HK-2 (cell line): Measurements from ENCODE around the gene ZDHHC13.
"Not testable (repeated sequence)": the region's sequence is repeated elsewhere in the genome, so short reads cannot be mapped to it uniquely, and the experiment has no call there.

Experiments
- DNase-seq: peaks from one replicate; pipeline ENCODE4 v3.0.0-alpha.2; 2018; ENCODE audit not compliant: unreplicated experiment

ZDHHC13 gene

DNA sequence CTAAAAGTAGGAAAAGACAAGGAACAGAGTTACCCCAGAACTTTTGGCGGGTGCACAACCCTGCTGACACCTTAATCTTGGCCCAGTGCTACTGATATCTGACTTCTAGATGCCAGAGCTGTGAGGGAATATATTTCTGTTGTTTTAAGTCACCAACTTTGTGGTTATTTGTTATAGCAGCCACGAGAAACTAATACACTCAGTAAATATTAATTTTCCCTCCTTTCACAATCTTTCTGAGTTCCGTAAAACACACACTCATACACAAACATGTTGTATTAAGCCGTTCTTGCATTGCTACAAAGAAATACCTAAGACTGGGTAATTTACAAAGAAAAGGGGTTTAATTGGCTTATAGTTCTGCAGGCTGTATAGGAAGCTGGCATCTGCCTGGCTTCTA is 16.1 kb upstream of the ZDHHC13 start:
- no peak for DNase-seq

DNA sequence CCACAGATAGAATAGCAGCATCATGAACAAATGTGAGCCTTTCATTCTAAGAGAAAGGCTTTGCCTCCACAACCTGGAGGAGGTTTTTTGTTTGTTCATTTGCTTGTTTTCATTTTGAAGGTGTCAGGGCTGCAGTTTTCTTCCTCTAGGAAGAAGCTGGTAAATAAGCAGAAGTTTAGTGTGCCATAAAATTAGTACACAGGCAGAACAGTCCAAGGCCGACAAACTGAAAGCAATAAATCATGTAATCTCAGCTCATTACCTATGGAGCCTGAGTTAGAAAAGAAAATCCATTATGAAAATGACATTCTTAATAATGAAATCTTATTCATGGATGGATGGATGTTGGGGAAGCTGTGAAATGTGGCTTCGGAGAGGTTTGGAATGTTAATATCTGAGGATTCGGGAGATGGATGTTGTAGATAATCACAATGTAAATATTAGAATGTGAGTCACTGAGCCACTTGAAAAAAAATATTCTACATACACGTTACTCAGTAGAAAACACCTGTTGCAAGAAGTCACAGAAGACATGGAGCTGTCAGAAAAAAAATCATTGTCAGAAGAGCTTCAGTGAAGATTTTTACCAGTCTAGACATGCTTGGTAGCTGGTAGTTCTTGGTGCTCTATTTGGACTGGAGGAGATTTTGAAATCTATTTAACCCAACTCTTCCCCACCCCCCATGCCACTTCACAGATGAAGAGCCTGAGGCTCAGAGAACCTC is 15.0 kb upstream of the ZDHHC13 start:
- DNase-seq, result no peak

DNA sequence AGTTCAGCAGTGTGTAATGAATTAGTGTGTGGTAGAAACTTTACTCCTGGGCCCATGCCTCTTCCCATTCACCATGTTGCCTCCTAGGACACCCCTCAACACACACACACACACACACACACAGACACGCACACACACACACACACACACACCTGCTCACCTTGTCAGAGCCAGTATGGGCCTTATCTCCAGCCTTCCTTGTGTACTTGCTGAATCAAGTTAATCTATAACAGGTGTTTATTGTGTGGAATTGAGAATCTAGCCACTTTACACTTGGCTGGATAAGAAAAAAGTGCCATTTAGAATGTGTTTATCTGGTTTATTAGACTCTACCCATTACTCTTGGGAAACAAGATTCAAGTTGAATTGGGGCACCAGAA is 14.5 kb upstream of the ZDHHC13 start:
- no peak for DNase-seq

DNA sequence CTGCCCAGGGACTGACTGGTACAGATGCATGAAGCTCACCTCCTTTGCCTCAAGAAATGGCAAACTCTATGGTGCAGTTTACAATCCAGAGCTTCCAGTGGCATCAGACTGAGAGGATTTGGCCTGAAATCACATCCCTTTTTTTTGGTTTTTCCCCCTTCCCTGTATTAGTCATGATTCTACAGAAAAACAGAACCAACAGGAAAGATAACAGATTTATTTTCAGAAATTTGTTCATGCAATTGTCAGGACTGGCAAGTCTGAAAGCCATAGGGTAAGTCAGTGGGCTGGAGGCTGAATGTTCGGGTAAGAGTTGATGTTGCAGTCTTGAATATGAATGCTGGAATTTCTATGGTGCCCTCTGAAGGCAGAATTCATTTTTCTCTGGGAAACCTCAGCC is 12.0 kb upstream of the ZDHHC13 start:
- no peak for DNase-seq

DNA sequence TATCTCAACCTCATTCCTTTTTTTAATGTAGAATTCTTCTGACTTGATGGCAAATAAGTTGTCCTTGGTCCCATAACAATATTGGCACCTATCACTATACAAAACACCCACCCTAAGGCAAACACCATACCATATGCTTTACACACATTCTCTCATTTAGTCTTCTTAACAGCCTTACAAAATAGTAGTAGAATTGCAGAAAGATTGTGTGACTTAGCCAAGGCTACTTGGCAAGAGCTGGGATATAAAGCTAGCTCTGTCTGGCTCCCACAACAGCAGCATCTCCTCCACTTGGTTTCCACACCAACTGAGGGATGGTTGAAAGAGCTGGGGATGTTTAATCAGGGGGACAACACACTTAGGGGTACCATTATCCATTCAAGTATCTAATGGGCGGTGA is 9.8 kb upstream of the ZDHHC13 start:
- no peak for DNase-seq

DNA sequence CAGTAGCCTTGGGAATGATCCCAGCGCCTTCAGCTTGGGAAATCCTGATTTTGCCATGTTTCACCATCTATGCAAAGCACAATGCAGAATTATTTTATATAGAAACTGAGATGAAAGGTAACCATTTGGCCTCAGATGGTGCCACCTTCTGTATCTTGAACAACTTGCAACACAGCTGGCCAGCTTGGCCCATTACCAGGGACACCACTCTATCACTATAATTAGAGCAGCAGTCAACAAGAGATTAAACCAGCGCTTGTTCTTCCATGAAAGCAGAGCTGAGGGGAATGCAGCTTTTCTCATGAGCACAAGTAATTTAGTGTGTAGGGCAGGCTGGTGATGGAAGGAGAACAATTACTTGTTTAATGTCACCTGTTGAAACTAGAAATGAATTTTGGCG is 6.7 kb upstream of the ZDHHC13 start:
- no peak for DNase-seq

DNA sequence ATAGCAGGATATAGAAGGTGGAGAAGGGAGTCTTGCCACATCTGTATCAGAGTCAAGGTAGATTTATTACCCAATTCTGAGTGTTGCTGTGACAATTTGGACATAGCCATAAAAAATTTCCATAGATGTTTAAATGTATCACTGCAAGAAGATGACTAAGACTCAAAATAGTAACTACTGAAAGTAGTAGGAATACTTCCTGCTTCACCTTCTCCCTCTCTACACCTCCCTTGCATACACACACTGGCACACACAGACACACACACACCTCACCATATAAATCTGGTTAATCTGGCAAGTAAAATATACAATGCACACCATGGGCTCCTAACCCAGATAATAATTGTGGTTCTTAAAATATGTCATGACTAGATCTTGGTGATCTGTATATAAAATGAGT is 5.2 kb upstream of the ZDHHC13 start:
- DNase-seq, result no peak

DNA sequence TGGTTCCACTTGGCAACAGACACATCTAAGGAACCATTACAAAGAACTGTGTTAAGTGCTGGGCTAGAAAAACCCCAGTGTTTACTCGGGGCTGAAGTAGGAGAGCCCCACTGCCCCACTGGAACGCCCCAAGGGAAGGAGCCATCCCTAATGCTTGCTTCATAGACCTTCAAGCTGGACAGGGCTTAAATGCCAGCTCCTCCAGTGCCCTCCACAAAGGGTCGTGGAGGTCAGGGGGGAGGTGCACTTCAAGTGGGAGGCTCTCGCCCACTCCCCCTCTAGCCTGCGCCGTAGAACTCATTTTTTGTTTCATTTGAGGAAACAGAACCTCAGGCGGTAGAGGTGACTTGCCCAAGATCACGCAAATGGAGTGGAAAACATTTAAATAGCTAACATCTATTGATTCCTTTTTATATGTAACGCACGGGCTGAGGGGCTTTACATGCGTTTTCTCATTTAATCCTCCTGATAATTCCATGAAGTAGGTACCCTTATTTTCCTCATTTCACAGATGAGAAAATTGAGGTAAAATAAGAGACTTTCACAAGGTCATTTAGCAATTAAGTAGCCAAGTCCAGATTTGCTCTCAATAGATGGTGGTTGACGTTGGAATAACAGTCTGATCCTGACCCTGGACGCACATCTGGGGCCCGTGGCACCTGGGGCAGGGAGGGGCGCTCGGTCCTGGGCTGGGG is 545 bp upstream of the ZDHHC13 start:
- DNase-seq, result no peak

DNA sequence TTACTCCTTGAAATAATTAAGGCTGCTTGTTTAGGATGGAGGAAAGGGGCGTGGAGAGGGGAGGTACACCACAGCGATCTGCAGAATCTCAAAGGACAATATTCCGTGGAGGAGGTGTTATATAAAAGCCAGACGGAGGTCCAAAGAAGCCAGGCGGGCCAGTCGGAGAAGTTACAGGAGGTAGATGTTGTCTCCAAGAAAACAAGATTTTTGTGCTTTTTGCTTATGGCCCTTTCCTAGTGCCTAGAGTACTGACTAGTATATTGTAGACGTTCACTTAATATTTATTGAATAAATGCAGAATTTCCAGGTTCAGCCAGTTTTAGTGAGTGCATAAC is 761 bp downstream of the ZDHHC13 start:
- DNase-seq, result no peak

DNA sequence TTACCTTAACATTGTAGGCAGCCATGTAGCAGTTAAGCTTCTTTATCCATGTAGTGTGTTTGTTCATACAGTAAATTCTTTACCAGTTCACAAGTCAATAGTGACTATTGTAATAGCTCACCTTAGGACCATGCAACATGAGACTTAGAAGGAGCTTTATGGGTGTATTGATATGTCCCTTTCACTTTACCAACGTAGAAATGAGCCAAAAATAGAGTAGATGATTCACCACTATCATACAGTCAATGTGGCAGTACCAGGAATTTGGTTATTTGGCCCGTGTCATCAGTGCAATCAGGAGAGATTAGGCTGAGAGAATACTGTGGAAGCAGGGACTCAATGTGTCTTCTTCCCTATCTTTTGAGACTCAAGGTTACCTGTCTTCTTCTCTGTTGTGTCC is 4.7 kb downstream of the ZDHHC13 start:
- no peak for DNase-seq

DNA sequence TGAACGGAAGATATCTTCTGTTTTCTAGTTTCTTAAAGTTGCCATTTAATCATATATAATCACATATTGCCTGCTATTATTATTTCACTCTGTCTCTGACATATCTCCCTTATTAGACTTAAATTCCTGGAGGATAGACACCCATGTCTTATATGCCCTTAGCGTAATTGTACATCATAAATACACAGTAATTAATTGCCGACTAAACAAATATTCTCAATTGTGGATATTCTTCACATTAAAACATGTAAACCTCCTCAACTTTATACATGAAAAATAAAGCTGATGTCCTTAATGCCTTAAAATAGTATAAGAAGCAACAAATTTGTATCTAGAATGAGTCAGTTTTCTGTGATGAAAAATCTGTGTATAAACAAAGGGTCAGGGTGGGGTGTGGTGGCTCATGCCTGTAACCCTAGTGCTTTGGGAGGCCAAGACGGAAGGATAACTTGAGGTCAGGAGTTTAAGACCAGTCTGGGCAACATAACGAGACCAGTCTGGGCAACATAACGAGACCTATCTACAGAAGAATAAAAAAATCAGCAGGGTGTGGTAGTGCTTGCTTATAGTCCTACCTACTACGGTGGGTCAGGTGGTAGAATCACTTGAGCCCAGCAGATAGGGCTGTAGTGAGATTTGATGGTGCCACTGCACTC is 6.1 kb downstream of the ZDHHC13 start:
- no peak for DNase-seq

DNA sequence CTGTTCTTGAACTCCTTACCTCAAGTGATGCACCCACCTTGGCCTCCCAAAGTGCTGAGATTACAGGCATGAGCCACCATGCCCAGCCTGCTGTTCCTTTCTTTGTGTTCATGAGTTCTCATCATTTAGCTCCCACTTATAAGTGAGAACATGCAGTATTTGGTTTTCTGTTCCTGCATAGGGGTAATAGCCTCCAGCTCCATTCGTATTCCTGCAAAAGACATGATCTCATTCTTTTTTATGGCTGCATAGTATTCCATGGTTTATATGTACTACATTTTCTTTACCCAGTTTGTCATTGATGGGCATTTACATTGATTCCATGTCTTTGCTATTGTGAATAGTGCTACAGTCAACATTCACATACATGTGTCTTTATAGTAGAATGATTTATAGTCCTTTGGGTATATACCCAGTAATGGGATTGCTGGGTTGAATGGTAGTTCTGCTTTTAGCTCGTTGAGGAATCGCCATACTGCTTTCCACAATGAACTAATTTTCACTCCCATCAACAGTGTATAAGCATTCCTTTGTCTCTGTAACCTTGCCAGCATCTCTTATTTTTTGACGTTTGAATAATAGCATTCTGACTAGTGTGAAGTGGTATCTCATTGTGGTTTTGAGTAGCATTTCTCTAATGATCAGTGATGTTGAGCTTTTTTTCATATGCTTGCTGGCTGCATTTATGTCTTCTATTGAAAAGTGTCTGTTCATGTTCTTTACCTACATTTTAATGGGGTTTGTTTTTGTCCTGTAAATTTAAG is 9.8 kb downstream of the ZDHHC13 start:
- DNase-seq, result not testable (repeated sequence)

DNA sequence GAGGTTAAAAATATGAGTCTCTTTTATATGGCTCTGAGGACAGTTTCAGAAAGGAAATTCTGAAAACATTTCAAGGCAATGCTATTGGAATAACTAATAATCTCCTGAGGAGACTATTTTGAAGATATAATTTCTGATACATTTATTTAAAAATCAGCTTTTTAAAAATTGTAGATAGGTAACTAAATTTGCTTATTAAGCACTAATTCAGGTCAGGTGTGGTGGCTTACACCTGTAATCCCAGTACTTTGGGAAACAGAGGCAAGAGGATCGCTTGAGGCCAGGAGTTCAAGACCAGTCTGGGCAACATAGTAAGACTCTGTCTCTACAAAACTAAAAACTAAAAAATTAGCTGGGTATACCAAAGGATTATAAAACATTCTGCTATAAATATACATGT is 17.0 kb downstream of the ZDHHC13 start:
- no peak for DNase-seq

DNA sequence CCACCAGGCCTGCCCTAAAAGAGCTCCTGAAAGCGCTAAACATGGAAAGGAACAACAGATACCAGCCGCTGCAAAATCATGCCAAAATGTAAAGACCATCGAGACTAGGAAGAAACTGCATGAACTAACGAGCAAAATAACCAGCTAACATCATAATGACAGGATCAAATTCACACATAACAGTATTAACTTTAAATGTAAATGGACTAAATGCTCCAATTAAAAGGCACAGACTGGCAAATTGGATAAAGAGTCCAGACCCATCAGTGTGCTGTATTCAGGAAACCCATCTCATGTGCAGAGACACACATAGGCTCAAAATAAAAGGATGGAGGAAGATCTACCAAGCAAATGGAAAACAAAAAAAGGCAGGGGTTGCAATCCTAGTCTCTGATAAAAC is 19.9 kb downstream of the ZDHHC13 start:
- not testable (repeated sequence) for DNase-seq

DNA sequence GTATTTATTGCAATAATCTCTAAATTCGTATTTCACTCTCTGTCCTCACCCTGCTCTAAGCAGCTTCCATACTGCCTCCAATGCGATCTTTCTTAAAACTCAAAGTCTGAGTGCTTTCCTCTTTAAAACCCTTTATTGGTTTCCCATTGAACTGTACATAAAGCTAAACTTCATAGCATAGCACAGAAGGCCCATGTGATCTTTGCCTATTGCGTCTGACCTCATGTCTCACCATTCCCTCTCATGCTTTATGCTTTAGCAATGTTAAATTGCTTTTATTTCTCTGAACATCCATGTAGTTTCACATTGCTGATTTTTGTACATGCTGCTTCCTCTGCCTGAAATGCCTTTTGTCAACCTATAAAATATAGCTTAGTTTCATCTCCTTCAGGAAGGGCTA is 28.4 kb downstream of the ZDHHC13 start:
- DNase-seq, result no peak

DNA sequence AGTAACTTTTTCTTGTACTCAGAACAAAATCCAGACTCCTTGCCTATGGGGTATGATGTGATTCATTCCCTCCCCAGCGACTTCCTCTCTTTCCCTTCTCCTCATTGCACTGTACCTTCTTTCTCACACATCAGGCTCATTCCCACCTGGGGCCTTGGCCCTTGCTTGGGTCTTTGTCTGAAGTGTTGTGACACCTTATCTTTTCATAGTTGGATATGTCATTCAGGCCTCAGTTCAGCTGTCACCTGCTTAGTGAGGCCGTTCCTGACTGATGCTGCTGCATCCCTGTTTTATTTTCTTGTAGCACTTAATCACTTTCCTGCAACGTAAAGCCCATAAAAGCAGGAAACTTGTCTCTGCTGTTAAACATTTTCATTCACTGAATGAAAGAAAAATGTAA is 39.9 kb downstream of the ZDHHC13 start:
- no peak for DNase-seq

DNA sequence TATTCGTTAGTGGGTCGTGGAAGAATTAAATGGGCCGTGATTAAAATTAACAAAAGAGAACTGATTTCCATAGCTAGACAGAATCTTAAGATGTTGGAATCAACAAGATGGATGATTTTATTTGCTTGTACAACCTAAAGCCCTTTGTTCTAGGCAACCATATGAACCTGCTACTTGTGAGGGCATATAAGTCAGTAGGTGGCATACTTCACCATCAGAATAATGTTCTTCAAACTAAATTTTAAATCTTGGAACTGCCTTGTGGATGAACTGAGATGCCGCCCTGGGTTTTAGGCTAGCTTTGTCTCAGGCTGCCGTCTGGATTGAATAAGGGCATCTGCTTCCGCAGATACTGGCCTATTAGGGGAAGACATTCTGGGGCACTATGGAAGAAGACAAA is 43.9 kb downstream of the ZDHHC13 start:
- DNase-seq, result no peak

DNA sequence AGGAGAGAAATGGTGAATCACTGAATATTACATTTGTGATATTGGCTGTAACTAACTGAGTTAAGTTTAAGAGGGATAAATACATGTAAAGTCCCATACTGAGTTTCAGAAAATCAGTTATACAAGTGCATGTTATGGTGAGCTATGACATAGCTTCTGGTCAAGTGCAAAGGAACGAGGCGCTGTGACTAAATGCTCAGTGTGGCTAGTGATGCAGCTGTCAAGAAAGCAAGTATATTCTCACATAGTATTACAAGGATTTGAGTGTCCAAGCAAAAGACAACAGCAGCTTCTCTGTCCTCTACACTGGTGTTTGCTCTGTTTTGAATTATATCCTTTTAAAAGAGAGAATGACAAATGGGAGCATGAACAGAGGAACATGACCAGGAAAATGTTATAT is 44.7 kb downstream of the ZDHHC13 start:
- no peak for DNase-seq

DNA sequence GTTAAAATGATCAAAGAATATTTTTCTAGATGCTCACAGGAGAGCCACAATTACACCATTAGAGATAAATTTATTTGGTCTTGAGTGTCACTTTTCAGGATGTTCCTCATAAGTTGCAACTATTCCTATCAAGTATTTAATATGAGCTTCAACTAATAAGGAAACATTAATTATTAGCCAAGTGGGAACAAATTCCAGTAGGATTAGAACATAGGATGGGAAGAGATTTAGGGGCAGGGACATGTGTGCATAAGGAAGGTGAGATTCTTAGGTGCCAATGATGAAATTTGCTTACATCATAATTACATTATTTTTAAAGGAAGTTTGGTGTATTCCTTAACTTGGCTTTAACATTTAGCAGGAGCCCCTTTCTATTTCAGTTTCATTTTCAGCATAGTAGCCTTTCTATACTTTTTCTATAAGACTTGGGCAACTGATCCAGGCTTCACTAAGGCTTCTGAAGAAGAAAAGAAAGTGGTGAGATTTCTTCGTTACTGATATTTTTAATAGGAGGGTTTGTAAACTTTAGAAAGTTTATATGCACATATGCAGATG is 46.1 kb downstream of the ZDHHC13 start:
- no peak for DNase-seq

DNA sequence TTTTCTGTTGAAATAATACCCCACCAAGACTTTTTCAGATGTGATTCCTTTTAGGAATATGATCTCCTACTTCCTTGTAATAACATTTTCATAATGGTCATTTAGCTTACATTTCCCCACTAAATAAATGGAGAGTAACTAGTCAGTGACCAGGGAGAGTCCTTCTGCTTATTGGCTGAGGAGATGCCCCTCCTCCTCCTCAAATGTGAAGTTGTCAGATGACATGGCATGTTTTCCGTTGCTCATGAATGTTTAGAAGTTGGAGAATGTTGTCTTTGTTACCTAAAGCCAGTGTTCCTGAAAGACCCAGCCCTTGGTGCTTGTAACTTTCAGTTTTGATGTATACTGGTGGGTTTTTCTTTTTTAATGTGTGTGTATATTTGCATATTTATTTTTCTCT is 46.6 kb downstream of the ZDHHC13 start:
- no peak for DNase-seq

DNA sequence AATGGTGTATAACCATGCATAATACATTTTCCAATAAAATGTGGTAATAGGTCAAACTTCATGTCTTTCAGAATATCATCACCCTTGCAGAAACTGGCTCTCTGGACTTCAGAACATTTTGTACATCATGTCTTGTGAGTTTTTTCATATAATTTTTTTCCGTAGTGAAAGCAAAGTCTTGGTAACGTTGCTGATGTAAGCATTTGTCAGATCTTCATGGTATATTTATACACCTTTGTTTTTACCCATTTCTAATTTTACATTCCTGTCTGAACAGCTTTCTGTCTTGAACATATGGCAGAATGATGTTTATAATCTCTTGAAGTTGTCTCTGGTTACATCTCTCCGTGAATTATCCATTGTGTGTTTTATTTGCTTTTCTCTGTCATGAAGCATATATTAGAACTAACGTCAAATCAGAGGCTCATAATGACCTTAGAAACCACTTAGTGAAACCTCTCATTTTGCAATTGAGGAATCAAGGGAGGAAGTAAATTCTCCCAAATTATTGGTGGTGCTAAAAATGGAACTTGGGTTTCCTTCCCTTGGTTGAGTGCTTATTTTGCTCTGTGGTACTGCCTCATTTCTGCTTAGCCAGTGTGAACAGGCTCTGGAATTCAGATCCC is 47.4 kb downstream of the ZDHHC13 start:
- DNase-seq, result no peak

DNA sequence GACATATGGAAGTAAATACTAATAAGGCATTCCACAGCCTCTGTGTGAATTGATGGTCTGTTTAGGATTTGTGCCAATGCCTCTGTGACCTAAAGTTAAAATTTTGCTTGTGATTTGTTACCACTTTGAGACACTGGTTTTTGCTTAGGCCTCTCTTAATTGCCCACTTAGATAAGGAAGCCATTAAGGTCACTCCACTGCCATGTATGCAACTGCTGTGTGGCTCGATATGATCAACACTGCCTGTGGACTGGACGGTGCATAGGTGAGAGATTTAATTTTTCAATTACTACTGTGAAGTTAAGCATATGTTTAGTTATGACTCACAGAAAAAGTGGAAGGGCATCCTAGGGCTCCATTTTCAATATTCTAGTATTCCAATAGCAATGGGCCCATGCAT is 47.9 kb downstream of the ZDHHC13 start:
- DNase-seq, result no peak
